RWPE1 (cell line): ENCODE results near the gene SYT1.

Experiments
- CTCF ChIA-PET: fragments of 350-600 bp; sonication (Branson Sonifier 250); formaldehyde crosslinking; extraction: SDS; loops from one replicate; lab custom pipeline; 2021; lab: Yijun Ruan, JAX
- POLR2A ChIA-PET: fragments of 400-600 bp; formaldehyde crosslinking; extraction: SDS; loops from one replicate; lab custom pipeline; 2020; ENCODE audit warnings: antibody characterized with exemption; ENCODE audit not compliant: low non-redundant PET; lab: Yijun Ruan, JAX
- DNase-seq: peaks from one replicate; pipeline ENCODE4 v3.0.0; 2012; ENCODE audit warnings: low spot score
- H3K27ac ChIP-seq: fragments of 450-650 bp; 2 replicates; pipeline ENCODE4 v1.5.1; 2017
- TF ChIP-seq, protein P1 (sequence below): fragments of 450-650 bp; conservative IDR thresholded peaks from 2 replicates; pipeline ENCODE4 v1.5.1; 2017; ENCODE audit warnings: low read depth, mild to moderate bottlenecking

The SYT1 gene

DNA sequence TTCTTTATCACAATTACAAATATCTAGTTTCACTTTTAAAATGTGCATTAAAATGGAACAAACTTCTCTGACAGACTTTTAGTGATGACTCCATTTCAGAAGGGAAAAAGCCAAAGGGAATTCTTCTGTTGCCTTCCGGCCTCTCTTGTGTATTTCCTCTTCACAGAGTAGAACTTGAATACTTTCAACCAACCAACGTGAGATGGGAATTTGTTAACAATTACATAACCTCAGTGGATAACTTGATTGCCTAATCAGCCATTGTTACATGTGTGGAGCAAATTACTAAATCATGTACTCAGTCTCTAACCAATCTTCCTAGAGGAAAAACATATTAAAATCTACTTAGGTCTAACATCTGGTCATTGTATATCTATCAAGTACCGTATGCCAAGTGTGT lies 291.1 kb downstream of the SYT1 start:
- TF ChIP-seq, protein P1, sequence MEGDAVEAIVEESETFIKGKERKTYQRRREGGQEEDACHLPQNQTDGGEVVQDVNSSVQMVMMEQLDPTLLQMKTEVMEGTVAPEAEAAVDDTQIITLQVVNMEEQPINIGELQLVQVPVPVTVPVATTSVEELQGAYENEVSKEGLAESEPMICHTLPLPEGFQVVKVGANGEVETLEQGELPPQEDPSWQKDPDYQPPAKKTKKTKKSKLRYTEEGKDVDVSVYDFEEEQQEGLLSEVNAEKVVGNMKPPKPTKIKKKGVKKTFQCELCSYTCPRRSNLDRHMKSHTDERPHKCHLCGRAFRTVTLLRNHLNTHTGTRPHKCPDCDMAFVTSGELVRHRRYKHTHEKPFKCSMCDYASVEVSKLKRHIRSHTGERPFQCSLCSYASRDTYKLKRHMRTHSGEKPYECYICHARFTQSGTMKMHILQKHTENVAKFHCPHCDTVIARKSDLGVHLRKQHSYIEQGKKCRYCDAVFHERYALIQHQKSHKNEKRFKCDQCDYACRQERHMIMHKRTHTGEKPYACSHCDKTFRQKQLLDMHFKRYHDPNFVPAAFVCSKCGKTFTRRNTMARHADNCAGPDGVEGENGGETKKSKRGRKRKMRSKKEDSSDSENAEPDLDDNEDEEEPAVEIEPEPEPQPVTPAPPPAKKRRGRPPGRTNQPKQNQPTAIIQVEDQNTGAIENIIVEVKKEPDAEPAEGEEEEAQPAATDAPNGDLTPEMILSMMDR, result no peak
- ChIA-PET POLR2A (no interaction called here), CTCF (interaction anchor here (0.6 kb wide), 1 partner anchor 685 kb away, joined by 3 read pairs; no protein-coding TSS in a partner anchor)
- no peak overlapping the region for H3K27ac ChIP-seq
- DNase-seq, result no peak

DNA sequence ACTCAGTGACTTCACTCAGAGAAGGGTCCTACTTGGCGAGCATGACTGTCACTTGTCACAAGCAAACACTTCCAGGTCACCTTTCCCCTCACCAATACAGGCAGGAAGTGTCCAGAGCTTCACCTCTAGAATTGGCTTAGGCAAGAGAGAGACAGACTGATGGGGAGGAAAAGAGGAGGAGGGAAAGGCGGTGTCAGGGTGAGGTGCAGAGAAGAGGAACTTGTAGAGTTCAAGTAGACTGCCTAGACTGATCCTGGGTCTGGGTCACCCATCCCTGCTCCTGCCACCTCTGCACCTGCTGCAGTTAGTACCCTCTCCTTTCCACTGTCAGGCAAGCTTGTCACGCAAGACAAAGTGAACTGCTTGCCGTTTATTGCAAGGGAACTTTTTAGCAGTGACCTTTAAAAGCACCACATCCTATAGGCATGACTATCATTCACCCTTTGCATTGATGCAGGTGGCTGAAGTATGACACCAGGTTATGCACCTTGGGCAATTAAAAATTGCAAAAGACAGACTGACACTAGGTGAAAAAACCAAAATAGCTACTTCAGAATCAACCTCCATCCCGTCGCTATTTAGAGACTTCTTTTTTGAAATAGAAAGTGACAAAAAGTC lies 292.4 kb downstream of the SYT1 start:
- CTCF ChIA-PET, result no interaction called here
- no peak overlapping the region for H3K27ac ChIP-seq
- no peak for DNase-seq
- POLR2A ChIA-PET, result no interaction called here
- TF ChIP-seq, protein P1, result no peak

- TF ChIP-seq, protein P1, result no peak
- POLR2A ChIA-PET, result no interaction called here
- no peak overlapping the region for H3K27ac ChIP-seq
- CTCF ChIA-PET, result no interaction called here
- DNase-seq, result no peak
Measured at GRCh38 chr12:79161249-79161934, 296.8 kb downstream of the SYT1 start.

DNA sequence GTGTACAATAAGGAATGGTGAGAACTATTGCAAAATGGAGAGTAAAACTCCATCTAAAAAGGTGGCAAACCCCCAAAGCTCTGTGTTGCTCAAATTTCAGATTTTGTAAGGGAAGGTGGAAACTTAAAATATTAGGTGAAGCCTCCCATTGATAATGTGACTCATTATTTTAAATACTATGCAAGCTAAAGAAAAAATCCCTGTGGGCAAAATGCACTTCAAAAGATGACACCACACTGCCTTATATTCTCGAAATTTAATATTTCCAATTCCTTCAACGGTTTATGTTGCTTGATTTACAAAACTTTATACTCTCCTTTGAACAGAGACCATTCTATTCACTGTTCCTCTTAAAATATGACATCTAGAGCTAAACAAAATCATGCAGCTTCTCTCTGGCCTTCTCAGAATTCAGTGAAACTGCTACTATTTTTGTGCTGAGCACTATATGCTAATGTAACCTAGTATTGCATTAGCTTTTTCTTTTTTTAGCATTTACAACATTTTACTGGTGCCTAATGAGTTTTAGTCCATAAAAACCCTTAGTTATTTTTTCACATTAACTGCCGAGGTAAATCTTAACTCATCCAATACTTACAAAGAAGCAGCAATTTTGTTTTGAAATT lies 297.7 kb downstream of the SYT1 start:
- ChIA-PET CTCF (no interaction called here), POLR2A (no interaction called here)
- TF ChIP-seq, protein P1, result no peak
- no peak for DNase-seq
- H3K27ac ChIP-seq, result no peak overlapping the region

- POLR2A ChIA-PET, result no interaction called here
Measured at GRCh38 chr12:79162948-79163347, 298.4 kb downstream of the SYT1 start.

GRCh38 chr12:79164890-79165289 lies 300.3 kb downstream of the SYT1 start:
- ChIA-PET POLR2A (no interaction called here), CTCF (interaction anchor here (0.6 kb wide), 1 partner anchor 694 kb away, joined by 6 read pairs; no protein-coding TSS in a partner anchor)
- H3K27ac ChIP-seq, result no peak overlapping the region
- TF ChIP-seq, protein P1, result no peak
- no peak for DNase-seq

More at GRCh38 chr12:79162948-79163347, 298.4 kb downstream of the SYT1 start:
- DNase-seq, result no peak
- no peak overlapping the region for H3K27ac ChIP-seq
- TF ChIP-seq, protein P1, result no peak
- CTCF ChIA-PET, result no interaction called here
